Chondrocyte (in vitro differentiated cells): ENCODE results near the gene CHMP5. TPM values are rescaled to one million over a fixed set of nuclear protein-coding genes. Genes with fewer than 3 reads are reported as not detected.

ENCODE experiments used
- DNase-seq: peaks from one replicate; pipeline ENCODE4 v3.0.0; 2021; ENCODE audit warnings: mixed read lengths, low spot score
- H3K27ac Mint-ChIP-seq: one replicate; pipeline ENCODE4 v1.8.0; 2021; ENCODE audit warnings: mild to moderate bottlenecking, moderate library complexity, mixed read lengths; ENCODE audit not compliant: unreplicated experiment
- H3K27me3 Mint-ChIP-seq: 2 replicates; pipeline ENCODE4 v1.8.0; 2021; ENCODE audit warnings: low read depth, mixed read lengths
- H3K36me3 Mint-ChIP-seq: 2 replicates; pipeline ENCODE4 v1.8.0; 2021; ENCODE audit warnings: low read depth, mixed read lengths
- H3K4me1 Mint-ChIP-seq: 2 replicates; pipeline ENCODE4 v1.8.0; 2021; ENCODE audit warnings: low read depth, mild to moderate bottlenecking, mixed read lengths
- H3K4me3 Mint-ChIP-seq: one replicate; pipeline ENCODE4 v1.8.0; 2021; ENCODE audit warnings: mild to moderate bottlenecking, moderate library complexity, mixed read lengths; ENCODE audit not compliant: unreplicated experiment
- H3K9me3 Mint-ChIP-seq: 2 replicates; pipeline ENCODE4 v1.8.0; 2021; ENCODE audit warnings: low read depth, mixed read lengths
- CTCF ChIP-seq: fragments of 200-600 bp; sonication (generic); IDR thresholded peaks from 2 replicates; pipeline ENCODE4 v1.5.0; 2021; ENCODE audit warnings: antibody characterized with exemption, mild to moderate bottlenecking, moderate library complexity
- total RNA-seq: library from RNA; stranded (reverse); gene quantifications from 3 replicates; pipeline ENCODE4 v1.2.1, GENCODE V29; 2021

The CHMP5 gene
- total RNA-seq, 1 donor from 2014 or later = 58.4 TPM

GRCh38 chr9:33225319-33226147, 39.3 kb upstream of the CHMP5 start:
- Mint-ChIP-seq H3K4me1 (peaks cover 7% of the 10 kb centered on the region), H3K27ac (no peak overlapping the region), H3K9me3 (no peaks in the 10 kb centered on the region), H3K36me3 (no peaks in the 10 kb centered on the region), H3K27me3 (peaks cover 8% of the 10 kb centered on the region), H3K4me3 (no peak overlapping the region)
- peak; percentile 94 for TF ChIP-seq CTCF
- no peak for DNase-seq

- H3K27ac Mint-ChIP-seq = no peak overlapping the region
These were observed 37.8 kb upstream of the CHMP5 start for GRCh38 chr9:33227008-33227398.

GRCh38 chr9:33227741-33228140, 37.1 kb upstream of the CHMP5 start:
- Mint-ChIP-seq H3K36me3 (no peaks in the 10 kb centered on the region), H3K9me3 (no peaks in the 10 kb centered on the region), H3K4me3 (no peak overlapping the region), H3K27ac (no peak overlapping the region), H3K27me3 (peaks cover 6% of the 10 kb centered on the region), H3K4me1 (peaks cover 7% of the 10 kb centered on the region)
- DNase-seq = no peak
- no peak for TF ChIP-seq CTCF

More at GRCh38 chr9:33227008-33227398, 37.8 kb upstream of the CHMP5 start:
- Mint-ChIP-seq H3K27me3 (peaks cover 8% of the 10 kb centered on the region), H3K36me3 (no peaks in the 10 kb centered on the region), H3K4me3 (no peak overlapping the region), H3K4me1 (peaks cover 7% of the 10 kb centered on the region), H3K9me3 (no peaks in the 10 kb centered on the region)
- no peak for TF ChIP-seq CTCF
- DNase-seq = no peak

- H3K4me3 Mint-ChIP-seq = no peak overlapping the region
- no peak for TF ChIP-seq CTCF
- no peak for DNase-seq
- no peaks in the 10 kb centered on the region for H3K9me3 Mint-ChIP-seq
- H3K36me3 Mint-ChIP-seq = no peaks in the 10 kb centered on the region
- H3K27me3 Mint-ChIP-seq = peaks cover 3% of the 10 kb centered on the region
- H3K4me1 Mint-ChIP-seq = peaks cover 7% of the 10 kb centered on the region
- H3K27ac Mint-ChIP-seq = no peak overlapping the region
These were observed 36.2 kb upstream of the CHMP5 start for GRCh38 chr9:33228606-33229005.

GRCh38 chr9:33229359-33230114, 35.3 kb upstream of the CHMP5 start:
- Mint-ChIP-seq H3K4me1 (peaks cover 13% of the 10 kb centered on the region), H3K9me3 (no peaks in the 10 kb centered on the region), H3K27me3 (peaks cover 3% of the 10 kb centered on the region), H3K27ac (no peak overlapping the region), H3K4me3 (no peak overlapping the region), H3K36me3 (no peaks in the 10 kb centered on the region)
- DNase-seq = no peak
- TF ChIP-seq CTCF = no peak
